HL-60/S4 treated with retinoic acid at 250 ng/mL for 4 days and 3 days (cell line): ENCODE measurements around the gene NCS1.
"Not testable (repeated sequence)": the region's sequence is repeated elsewhere in the genome, so short reads cannot be mapped to it uniquely, and the experiment has no call there.

Experiments used
- in situ Hi-C: fragments of 300-500 bp; cut with MboI; formaldehyde crosslinking; loops from 2 replicates; pipeline ENCODE4 v1.7.0; 2022; ENCODE audit warnings: low sequenced_read_pairs

The NCS1 gene

DNA sequence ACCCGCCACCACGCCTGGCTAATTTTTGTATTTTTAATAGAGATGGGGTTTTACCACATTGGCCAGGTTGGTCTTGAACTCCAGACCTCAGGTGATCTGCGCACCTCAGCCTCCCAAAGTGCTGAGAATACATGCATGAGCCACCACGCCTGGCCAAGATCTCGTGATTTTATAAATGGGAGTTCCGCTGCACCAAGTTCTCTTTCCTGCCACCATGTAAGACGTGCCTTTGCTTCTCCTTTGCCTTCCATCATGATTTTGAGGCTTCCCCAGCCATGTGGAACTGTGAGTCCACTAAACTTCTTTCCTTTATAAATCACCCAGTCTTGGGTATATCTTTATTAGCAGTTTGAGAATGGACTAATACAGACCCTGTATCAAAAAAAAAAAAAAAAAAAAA is 85.9 kb downstream of the NCS1 start:
- in situ Hi-C loops, result not testable (repeated sequence)

DNA sequence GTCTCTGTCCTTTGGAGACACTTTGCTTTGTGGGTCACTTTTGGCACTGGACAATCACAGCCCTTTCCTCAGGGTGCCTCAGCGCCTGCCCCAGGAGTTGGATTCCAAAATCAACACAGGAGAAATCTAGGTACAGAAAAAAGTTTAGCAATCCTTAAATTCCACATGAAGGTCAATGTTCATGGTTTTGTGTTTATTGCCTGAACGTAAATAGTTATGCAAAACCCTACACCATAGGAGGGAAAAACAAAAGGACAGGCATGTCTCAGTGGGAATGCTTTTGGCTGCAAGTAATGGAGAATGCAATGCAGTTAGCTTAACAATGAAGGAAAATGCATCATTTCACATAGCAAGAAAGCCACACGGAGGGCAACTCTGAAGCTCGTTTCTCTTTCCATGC is 86.8 kb downstream of the NCS1 start:
- in situ Hi-C loops, result no loop called here

DNA sequence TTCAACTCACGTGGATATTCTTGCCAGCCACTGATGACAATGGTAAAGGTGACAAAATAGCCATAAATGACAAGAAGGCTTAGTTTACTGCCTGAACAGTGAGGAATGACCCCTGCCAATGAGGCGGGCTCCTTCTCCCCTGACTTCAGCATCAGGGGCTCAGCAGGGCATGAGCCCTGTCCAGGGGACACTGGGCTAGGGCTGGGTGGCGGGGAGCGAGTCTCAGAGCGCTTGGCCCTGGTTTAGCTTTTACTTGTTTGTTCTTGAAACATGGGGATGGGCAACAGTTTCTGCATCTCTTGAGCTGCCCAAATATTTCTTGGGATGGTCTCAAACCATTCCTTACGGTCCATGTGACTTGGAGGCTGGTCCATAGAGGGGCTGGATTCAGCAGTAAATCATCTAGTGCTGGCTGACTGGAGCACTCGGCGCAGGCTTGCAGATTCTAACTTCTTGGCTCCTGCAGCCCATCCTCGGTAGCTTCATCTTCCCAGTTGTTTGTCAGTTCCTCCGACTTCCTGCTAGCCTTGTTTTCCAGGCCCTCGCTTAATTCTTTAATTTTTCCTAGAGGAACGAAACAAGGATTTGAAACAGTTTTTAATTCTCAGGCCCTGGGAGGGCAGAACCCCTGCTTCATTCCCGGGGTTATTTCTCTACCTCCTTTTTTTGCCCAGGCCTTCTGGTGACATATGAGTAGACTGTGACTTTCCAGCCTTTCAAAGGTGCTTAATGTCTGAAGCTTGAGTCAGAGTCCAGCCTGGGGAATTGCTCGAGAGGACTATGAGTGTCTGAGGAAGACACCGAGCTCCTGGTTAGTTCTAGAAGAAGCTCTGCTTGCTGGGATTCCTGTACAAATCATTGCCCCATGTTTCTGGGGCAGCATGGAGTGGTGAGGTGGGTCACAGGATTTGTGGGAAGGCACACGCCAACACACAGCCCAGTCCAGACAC is 88.9 kb downstream of the NCS1 start:
- in situ Hi-C loops, result no loop called here

DNA sequence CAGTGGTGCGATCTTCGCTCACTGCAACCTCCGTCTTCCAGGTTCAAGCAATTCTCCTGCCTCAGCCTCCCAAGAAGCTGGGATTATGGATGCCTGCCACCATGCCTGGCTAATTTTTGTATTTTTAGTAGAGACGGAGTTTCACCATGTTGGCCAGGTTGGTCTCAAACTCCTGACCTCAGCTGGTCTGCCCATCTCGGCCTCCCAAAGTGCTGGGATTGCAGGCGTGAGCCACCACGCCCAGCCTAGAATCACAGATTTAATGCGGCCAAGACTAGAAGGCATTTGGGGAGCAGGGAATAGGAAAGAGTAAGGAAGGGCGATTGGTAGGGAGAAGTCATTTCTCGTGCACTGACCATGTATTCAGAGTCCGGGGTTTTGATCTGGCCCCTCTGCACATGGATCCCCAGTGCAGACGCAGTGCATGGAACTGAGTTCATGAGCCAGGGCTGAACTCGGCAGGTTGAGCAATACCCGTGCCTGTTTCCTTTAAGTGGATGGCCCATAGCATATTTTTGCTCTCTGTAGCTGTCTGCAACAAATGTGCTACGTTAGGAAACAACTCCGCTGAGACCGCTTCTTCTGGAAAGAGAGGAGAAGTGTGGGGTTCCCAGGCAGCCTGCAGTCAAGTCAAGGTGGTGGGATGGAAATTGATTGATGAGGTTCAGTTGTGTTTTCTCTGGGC is 90.0 kb downstream of the NCS1 start:
- in situ Hi-C loops, result no loop called here

DNA sequence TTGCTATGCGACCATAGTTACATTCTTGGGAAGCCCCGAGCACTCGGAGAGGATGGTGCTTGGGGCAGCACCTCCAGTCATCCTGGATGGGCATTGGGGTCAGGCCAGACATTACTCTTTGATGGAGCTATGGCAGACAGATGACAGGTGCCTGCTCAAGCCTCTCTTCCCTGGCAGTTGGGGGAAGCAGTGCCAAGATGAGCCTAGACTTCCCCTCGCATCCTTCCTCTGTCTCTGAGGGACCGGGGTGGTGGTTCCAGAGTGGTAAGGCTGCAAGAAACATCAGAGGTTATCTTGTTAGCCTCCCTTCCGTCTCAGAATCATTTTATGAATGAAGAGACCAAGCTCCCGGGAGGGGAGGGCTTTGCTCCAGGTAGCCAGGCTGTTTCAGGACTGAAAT is 90.6 kb downstream of the NCS1 start:
- in situ Hi-C loops, result no loop called here

DNA sequence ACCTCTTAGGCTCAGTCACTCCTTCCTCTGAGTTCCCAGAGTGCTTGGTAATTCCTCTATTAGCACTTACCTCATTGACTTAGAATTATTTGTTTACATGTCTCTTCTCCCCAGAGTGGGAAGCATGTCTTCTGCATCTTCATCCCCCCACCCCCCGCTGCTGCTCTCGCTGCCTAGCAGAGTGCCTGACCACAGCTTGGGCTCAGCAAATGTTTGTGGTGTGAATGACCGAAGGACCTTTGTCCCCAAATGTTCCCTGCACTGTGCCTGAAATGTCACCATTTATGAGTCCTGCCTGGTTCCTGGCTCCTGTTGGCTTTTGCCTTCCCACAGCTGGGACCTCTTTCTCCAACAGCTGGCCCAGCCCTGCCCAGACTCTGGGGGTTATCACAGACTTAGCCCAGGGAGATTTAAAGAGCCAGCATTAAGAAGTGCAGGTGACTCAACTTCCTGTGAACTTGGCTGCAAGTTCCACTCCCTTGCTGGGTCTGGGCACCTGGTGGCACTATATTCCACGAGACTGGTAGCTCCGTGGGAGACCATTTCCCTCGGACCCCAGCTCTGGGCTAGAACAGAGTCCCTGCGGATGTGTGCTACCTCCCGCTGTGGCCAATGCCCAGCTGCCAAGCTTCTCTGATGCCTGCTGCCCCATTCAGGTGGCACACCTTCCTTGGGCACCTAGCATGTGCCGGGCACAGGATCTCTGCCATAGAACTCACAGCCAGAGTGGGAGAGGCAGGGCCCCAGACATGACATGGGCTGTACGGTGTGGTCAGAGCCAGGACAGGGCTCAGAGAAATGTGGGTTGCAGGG is 91.6 kb downstream of the NCS1 start:
- in situ Hi-C loops, result no loop called here

DNA sequence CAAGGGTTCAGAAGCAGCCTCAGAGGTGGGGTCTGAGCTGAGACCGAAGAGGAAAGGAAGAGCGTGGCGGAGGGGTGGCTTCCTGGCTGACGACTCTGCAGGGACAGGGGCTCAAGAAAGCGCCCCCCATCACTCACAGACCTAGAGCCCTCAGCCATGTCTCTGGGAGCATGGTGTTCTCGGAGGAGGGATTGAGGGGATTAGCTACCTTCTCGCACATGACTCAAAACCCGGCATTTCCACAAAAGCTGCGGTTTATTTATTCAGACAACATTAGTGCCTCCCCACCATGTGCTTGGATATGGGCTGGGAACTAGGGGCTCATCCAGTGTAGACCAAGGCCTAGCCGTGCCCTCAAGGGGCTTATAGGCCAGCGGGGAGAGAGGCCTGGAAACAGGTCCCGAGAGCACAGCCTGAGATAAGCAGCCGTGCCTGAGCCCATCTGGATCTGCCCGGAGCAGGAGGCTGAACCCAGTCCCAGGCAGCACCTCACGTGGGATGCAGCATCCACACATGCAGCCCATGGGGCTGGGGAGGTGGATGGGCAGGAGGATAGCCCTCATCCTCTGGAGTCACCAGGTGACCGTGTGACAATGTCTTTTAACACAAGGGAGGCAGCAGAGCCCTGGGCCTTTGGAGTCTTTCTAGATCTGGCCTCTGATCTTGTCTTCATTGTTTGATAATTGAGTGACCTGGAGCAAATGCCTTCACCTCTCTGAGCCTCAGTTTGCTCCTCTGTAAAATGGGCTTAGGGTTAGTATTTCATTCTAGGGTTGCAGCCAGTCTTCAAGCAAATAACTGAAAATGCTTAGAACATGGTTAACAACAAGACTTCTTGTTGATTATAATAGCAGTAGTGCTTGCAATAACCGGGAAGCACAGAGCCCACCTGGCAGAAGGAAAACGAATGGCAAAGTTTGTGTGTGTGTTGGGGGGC is 92.5 kb downstream of the NCS1 start:
- in situ Hi-C loops, result no loop called here

DNA sequence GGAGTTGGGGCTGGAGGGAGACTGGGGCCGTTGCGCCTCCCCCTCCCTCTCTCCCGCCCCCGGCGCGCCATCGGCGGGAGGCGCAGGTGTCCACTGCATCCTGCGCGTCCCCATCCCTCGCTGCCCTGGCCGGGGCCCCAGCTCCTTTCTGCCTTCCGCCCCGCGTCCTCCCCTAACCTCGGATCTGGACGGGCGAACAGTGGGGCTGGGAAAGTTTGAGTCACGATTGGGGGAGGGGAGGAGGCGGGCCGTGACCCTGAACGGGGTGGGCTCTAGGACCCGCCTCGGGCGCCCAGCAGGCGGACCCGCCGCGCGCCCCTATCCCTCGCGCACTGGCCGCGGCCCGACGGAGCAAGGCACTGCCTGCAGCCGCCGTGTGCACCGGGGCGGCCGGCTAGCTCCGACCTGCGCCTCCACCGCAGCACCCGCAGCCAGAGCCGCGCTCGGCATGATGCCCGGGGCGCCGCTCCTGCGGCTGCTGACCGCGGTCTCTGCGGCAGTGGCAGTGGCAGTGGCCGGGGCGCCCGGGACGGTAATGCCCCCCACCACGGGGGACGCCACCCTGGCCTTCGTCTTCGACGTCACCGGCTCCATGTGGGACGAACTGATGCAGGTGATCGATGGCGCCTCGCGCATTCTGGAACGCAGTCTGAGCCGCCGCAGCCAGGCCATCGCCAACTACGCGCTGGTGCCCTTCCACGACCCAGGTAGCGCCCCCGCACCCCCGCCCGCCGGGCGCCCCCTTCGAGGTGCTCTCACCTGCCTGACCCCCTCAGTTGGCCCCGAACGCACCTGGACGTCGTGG is 93.4 kb downstream of the NCS1 start, which contains the start of gene HMCN2:
Gene HMCN2, plus strand, starts transcription at position 330 of the 805 bp plus-strand sequence. Its CDS starts 119 bp downstream, at position 449.
- in situ Hi-C loops, result no loop called here

DNA sequence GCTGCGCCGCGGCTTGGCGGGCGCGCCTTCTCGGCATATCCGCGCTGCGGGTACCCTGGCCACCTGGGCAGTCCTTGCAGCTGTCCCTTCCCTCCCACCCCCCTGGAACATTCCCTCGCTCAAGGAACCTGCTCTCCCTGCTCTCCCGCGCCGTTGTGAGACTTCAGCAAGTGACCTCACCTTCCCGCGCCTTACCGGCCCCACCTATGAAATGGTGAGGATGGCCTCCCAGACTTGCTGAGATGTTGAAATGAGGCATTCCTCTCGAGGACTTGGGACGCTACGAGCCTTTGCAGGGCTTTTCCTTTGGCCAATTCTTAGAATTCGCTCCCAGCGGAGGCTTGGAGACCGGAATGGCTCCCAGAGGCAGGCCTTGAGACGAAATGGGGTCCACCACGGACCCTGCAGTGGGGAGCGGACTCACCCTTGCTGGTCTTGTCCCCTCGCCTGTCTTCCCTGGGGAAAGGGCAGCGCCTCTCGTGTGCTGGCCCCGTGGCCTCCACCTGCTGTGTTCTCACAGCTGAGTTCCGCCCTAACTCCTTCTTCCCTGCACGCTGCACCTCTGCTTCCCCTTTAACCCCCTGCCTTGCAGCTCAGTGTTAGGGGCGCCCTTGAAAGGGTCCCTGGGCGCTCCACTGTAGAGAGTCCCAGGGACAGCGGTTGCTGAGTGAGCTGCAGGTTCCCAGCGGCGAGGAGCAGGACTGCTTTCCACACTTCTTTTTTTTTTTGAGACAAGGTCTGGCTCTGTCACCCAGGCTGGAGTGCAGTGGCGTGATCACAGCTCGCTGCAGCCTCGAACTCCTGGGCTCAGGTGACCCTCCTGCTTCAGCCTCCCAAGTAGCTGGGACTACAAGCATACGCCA is 94.3 kb downstream of the NCS1 start:
- in situ Hi-C loops, result no loop called here

DNA sequence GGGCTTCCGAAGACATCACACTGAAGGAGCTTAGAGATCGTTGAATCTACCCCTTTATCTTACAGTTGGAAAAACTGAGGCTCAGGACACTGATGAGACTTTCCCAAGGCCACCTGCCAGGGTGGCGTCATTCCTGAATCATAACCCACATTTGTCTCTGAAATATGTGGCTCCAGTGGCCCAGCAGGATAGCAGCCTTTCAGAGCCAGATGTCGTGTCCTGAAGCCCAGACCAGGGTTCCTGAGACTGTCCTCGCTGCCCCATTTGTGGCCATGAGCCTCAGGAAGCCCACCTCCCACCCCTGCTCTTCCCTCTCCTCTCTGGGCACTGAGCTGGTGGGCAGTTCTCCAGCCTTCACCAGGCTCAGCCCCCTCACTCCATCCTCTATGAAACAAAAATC is 95.7 kb downstream of the NCS1 start:
- in situ Hi-C loops, result no loop called here

DNA sequence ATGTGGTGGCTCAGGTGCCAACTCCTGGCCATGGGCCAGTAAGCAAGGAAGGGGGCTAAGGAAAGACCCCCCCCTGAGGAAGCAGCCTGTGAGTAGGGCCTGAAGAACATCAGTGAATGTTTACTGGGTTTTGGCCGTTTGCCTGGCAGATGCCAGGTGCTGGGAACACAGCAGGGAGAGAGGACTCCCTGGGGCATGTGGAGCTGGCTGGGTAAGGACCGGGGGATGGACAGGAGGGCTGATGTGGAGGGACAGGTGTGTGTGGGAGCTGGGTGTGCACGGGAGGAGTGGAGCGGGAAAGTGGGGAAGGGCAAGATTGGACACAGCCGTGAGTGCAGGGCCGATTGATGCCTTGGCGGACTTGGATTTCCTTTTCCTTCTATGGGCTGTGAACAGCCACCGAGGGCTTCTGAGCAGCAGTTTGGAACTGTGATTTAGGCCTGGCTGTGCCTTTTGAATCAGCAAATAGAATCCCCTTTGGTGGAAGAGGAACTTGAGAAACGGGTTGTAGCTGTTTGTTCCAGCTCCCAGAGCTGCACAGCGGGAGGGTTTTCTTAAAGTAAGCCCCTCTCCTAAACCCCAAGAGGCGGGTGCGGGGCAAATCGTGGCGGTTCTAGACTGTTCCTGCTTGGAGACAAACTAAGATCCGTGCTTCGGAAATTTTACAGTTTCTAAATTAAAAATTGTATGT is 96.5 kb downstream of the NCS1 start:
- in situ Hi-C loops, result no loop called here

DNA sequence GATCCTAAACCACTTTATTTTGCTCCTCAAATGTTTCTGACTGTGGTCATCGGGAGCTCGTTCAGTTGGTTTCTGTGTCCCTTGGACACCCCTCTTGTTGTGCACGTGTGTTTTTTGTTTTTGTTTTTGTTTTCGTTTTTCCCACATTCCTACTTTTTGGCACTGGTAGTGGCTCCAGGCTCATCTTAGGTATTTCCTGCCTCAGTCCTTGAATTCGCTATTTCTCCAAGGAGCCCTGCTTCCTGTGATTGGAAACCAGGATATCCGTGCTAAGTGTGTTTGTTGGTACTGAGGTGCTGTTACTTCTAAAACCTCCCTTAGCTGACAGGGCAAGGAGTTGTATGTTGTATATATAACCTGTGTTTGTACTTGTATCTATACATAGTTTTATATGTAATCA is 99.3 kb downstream of the NCS1 start:
- in situ Hi-C loops, result no loop called here

DNA sequence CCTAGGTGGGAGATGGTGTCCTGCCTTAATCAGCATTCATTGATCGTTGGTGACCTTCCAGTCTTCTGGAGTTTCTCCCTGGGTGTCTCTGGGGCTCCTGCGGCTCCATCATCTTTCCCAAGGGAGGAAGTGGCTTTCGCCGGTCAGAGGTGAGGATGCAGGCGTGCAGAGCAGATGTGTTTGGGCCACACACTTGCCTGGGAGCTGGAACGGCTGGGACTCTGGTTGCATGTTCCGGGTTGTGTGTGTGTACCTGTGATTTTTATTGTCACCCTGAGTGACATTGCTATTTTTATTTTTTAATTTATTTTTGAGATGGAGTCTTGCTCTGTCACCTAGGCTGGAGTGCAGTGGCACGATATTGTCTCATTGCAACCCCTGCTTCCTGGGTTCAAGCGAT is 103.0 kb downstream of the NCS1 start:
- in situ Hi-C loops, result no loop called here

DNA sequence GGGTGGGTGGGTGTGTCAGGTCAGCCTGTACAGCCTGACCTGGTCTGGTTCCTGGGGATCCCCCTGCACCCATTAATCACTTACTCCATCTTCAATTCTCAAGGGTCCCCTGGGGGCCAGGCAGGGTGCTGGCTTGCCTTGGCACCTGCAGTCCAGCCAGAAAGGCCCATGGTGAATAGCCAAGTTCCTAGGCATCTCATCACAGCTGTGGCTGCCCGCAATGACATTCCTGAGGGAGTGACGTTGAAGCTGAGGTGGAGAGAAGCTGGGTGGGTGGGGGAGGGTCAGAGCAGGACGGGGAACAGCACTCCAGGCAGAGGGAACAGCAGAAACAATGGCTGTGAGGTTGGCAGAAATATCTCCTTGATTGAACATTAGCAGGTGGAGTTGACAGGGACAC is 103.9 kb downstream of the NCS1 start:
- in situ Hi-C loops, result no loop called here

DNA sequence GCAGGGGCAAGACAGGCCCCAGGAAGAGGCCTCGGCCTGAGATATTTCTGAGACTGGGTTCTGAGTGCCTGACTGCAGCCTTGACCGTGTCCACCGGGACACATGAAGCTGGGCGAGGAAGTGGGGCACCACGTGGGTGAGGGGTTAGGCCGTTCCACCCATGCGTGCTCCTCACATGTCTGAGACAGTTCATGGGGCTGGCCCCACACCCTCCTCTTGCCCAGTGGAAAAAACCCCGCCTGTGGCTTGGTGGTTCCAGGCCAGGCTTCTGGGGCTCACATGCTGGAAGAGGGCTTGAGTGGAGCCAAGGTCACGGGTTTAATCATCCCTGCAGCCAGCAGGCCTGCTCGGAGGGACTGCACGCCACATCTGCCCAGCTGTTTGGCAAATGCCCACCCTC is 104.8 kb downstream of the NCS1 start:
- in situ Hi-C loops, result no loop called here

DNA sequence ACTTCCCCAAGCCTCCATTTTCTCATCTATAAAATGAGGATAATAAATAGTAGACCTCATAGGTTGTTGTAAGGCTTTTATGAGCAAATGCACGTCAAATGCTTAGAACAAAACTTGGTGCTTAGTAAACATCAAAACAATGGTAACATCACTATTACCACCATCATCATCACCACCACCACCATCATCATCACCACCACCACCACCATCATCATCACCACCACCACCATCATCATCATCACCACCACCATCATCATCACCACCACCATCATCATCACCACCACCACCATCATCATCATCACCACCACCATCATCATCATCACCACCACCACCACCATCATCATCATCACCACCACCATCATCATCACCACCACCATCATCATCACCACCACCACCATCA is 105.3 kb downstream of the NCS1 start:
- in situ Hi-C loops, result not testable (repeated sequence)

DNA sequence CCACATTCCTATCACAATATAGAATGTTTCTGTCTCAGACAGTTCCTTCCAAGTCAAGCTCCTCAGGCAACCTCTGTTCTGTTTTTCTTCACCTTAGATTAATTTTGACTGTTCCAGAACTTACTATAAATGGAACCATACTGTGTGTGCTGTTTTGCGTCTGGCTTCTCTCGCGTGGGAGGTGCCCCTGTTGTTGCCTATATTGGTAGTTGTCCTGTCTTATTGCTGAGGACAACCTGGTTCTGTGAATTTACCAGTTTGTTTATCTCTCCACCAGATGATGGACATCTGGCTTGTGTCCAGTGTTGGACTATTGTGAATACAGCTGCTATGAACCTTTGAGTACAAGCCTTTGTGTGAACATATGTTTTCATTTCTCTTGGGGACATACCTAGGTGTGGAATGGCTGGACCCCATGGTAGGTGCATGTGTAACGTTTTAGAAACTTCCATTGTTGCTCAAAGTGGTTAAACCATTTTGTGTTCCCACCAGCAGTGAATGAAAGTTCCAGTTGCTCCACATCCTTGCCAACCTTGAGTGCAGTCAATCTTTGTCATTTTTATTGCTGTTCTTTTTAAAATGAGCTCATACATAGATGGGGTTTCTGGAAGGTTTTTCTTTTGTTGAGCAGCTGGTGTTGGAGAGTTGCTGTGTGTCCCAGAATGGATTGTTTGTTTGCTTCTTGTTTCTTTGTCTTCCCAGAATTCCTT is 111.5 kb downstream of the NCS1 start:
- in situ Hi-C loops, result no loop called here
